GM12874 (cell line): ENCODE results near the gene RNF207.

Source experiments
- CTCF ChIP-seq: IDR thresholded peaks from 2 replicates; pipeline ENCODE4 v1.5.1; 2011; ENCODE audit warnings: low read depth, mild to moderate bottlenecking, control low read depth, low read length, moderate library complexity; ENCODE audit not compliant: insufficient read depth

RNF207 gene

GRCh38 chr1:6205849-6206519, at the start of gene RNF207:
RNF207 (plus strand) TSS chr1:6206119; CDS start chr1:6206536, 417 bp downstream.
- TF ChIP-seq CTCF, result no peak

- no peak for TF ChIP-seq CTCF
These were observed 48.8 kb upstream of the RNF207 start for GRCh38 chr1:6157132-6157527.

- TF ChIP-seq CTCF, result no peak
These were observed 48.3 kb upstream of the RNF207 start for GRCh38 chr1:6157528-6158174.

GRCh38 chr1:6158181-6158580, 47.7 kb upstream of the RNF207 start:
- no peak for TF ChIP-seq CTCF

GRCh38 chr1:6162341-6162740, 43.6 kb upstream of the RNF207 start:
- no peak for TF ChIP-seq CTCF

- no peak for TF ChIP-seq CTCF
These were observed 43.1 kb upstream of the RNF207 start for GRCh38 chr1:6162773-6163172.

GRCh38 chr1:6163191-6163972, 42.5 kb upstream of the RNF207 start:
- TF ChIP-seq CTCF, result no peak
